ENCODE results near the gene IFITM10. TPM values are rescaled to one million over a fixed set of nuclear protein-coding genes. Genes with fewer than 3 reads are reported as not detected.

IFITM10 gene
- total and polyA plus RNA-seq, 9 of the 15 experiments (the other 6 are each of a cell fraction or from before 2014, with no cell fraction given): 0.08 to 0.13 (median 0.09) TPM; not detected in 6

GRCh38 chr11:1736447-1736992 lies 13.9 kb downstream of the IFITM10 start (continued):
- TF ChIP-seq, protein P1, sequence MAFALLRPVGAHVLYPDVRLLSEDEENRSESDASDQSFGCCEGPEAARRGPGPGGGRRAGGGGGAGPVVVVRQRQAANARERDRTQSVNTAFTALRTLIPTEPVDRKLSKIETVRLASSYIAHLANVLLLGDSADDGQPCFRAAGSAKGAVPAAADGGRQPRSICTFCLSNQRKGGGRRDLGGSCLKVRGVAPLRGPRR (CRISPR knock-in tag; IDR thresholded peaks at IDR 0.05): no peak
- TF ChIP-seq SREBF2 (CRISPR knock-in tag; IDR thresholded peaks at IDR 0.05) (no peak), EGR1 (conservative IDR thresholded peaks at IDR 0.05) (no peak), ZMIZ1 (IDR thresholded peaks at IDR 0.05; ENCODE audit: low read depth in 2 of 2, low read length in 2 of 2) (no peak), STAT5A (IDR thresholded peaks at IDR 0.05; ENCODE audit: borderline replicate concordance, low read length) (no peak), SRSF9 (IDR thresholded peaks at IDR 0.05; ENCODE audit: borderline replicate concordance, low read depth, low read length) (no peak), ZNF699 (CRISPR knock-in tag; IDR thresholded peaks at IDR 0.05; ENCODE audit: insufficient replicate concordance) (no peak), ZFP91 (CRISPR knock-in tag; IDR thresholded peaks at IDR 0.05) (no peak)
- TF ChIP-seq, protein P2, sequence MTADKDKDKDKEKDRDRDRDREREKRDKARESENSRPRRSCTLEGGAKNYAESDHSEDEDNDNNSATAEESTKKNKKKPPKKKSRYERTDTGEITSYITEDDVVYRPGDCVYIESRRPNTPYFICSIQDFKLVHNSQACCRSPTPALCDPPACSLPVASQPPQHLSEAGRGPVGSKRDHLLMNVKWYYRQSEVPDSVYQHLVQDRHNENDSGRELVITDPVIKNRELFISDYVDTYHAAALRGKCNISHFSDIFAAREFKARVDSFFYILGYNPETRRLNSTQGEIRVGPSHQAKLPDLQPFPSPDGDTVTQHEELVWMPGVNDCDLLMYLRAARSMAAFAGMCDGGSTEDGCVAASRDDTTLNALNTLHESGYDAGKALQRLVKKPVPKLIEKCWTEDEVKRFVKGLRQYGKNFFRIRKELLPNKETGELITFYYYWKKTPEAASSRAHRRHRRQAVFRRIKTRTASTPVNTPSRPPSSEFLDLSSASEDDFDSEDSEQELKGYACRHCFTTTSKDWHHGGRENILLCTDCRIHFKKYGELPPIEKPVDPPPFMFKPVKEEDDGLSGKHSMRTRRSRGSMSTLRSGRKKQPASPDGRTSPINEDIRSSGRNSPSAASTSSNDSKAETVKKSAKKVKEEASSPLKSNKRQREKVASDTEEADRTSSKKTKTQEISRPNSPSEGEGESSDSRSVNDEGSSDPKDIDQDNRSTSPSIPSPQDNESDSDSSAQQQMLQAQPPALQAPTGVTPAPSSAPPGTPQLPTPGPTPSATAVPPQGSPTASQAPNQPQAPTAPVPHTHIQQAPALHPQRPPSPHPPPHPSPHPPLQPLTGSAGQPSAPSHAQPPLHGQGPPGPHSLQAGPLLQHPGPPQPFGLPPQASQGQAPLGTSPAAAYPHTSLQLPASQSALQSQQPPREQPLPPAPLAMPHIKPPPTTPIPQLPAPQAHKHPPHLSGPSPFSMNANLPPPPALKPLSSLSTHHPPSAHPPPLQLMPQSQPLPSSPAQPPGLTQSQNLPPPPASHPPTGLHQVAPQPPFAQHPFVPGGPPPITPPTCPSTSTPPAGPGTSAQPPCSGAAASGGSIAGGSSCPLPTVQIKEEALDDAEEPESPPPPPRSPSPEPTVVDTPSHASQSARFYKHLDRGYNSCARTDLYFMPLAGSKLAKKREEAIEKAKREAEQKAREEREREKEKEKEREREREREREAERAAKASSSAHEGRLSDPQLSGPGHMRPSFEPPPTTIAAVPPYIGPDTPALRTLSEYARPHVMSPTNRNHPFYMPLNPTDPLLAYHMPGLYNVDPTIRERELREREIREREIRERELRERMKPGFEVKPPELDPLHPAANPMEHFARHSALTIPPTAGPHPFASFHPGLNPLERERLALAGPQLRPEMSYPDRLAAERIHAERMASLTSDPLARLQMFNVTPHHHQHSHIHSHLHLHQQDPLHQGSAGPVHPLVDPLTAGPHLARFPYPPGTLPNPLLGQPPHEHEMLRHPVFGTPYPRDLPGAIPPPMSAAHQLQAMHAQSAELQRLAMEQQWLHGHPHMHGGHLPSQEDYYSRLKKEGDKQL (CRISPR knock-in tag; IDR thresholded peaks at IDR 0.05; ENCODE audit: borderline replicate concordance): no peak

Data from K562 (cell line).